ENCODE data around the gene TUSC2.

TUSC2 gene

GRCh38 chr3:50354186-50354764 lies 26.3 kb upstream of the TUSC2 start:
- DNase-seq (ENCODE audit: low spot score), result no peak

GRCh38 chr3:50353245-50354004 lies 25.4 kb upstream of the TUSC2 start:
- no peak for DNase-seq (ENCODE audit: low spot score)

DNA sequence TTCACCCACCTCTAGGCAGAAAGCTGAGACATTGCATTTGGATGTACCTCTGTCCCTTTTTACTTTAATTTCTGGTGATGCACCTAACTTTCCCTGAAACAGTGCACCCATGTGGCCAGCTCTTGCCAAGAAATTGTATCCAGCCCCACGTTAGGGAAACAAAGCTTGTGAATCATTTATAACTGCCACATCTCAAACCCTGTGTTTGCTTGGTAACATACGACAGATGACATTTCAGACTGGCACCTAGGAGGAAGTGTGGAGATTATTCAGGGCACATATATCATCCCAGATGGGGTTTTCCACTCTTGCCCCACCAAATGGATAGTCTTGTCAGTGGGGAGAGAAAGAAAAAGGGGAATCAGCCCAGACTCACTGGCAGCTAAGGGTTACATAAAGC lies 24.8 kb upstream of the TUSC2 start:
- DNase-seq (ENCODE audit: low spot score), result no peak

DNA sequence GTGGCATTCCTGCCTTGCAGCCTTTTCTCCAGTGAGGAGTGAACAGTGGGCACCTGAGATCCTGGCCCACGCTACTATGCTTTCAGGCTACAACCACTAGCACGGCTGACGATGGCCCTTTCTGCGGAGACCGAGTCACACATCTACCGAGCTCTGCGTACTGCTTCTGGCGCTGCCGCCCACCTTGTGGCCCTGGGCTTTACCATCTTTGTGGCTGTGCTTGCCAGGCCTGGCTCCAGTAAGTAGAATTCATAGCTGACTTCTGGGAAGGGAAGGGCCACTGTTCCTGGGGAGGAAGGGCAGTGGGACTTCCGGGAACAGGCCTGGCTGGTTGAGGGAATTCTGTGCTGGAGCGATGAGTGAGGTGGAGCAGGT lies 23.3 kb upstream of the TUSC2 start:
- no peak for DNase-seq (ENCODE audit: low spot score)

DNA sequence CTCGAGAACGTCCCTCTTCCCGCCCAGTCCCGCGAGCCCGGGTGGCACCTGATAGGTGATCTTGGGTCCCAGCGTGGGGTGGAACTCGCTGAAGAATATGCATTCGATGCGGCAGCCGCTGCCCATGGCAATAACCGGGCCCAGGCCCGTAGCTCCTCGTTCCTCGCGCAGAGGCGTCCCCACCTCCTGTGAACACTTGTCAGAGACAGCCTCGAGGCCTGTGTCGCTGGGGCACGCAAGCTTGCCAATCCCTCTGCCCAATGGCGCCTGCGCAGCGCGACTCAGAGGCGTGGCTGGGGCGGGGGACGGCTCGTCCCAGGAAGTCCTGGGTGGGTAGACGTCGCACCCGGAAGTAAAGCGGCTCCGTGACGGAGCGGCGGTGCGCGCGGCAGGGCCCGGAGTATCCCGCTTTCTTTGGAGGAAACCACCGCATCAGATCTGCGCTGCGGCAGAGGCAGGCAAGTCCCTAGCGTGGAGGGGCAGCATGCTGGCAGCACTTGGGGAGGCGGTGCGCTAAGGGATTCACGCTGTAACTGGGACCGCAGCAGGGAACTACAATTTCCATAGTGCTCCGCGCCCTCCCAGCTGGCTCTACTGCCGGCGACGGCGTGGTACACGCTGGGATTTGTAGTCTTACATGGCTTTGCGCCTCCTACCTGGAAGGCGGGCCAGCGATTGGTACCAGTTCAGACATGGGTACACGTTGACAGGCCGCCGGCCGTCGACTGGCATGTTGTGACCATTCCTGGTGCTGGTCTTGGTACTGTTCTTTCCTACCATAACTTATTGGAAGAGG lies 22.7 kb upstream of the TUSC2 start, which contains the start of the genes CYB561D2 and NPRL2:
TSS of gene CYB561D2 (plus strand) at position 336 of the 796 bp plus-strand sequence. CDS start 572 bp downstream, outside the sequence.
TSS of gene NPRL2 (minus strand) at position 249 of the 796 bp plus-strand sequence. CDS start at position 126, 123 bp downstream.
- DNase-seq (ENCODE audit: low spot score), result peak; percentile 99

- DNase-seq (ENCODE audit: low spot score), result no peak
Observed at GRCh38 chr3:50350213-50350526, 22.1 kb upstream of the TUSC2 start.

- DNase-seq (ENCODE audit: low spot score), result peak; percentile 71
Observed at GRCh38 chr3:50347187-50347813, 19.3 kb upstream of the TUSC2 start.

GRCh38 chr3:50345586-50346234 lies 17.7 kb upstream of the TUSC2 start, which contains the start of gene ZMYND10:
Gene ZMYND10 (minus strand): TSS chr3:50345732. CDS start chr3:50345579, 153 bp downstream.
- no peak for DNase-seq (ENCODE audit: low spot score)

DNA sequence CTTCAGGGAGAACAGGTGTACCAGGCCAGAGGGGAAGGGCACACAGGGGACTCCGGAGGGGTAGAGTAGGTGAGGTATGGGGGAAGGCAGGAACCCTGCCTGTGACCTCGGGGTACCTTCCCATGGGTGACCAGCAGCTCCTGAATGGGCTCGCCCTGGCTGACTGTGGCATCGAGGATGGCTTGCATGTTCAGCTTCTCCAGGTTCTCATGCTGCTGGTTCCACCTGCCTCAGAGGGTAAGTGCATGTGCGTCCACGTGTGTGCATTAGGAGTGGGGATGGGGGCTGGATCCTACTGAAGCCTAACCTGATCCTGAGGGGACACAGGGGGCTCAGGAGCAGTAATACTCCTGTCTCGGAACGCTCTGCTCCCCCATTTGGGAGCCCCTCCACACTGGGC lies 17.0 kb upstream of the TUSC2 start:
- no peak for DNase-seq (ENCODE audit: low spot score)

- DNase-seq (ENCODE audit: low spot score), result no peak
Observed at GRCh38 chr3:50342813-50343633, 15.0 kb upstream of the TUSC2 start.

- no peak for DNase-seq (ENCODE audit: low spot score)
Observed at GRCh38 chr3:50341996-50342650, 14.1 kb upstream of the TUSC2 start.

DNA sequence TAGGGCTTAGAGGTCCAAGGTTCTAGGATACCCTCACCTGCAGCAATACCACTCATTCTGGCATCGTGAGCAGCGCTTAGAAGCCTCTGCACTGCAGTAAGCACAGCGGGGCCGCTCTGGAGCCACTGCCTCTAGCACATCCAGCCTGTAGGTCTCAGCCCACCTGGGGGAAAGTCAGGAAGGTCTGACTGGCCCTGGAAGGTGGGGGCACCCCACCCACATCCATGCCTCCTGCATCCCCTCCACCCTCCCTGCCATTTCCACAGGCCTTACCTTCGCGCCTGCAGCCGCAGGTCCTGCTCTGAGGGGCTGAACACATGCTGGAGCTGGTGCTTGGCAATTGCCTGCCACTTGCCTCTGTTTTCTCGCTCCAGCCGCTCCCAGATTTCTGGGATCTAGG lies 13.5 kb upstream of the TUSC2 start:
- DNase-seq (ENCODE audit: low spot score), result no peak

GRCh38 chr3:50340448-50341329 lies 12.7 kb upstream of the TUSC2 start, which contains the start of gene RASSF1:
Gene RASSF1 (minus strand): TSS chr3:50340836. CDS start chr3:50340805, 31 bp downstream.
- no peak for DNase-seq (ENCODE audit: low spot score)

GRCh38 chr3:50340147-50340447 lies 12.1 kb upstream of the TUSC2 start:
- DNase-seq (ENCODE audit: low spot score), result no peak

GRCh38 chr3:50339485-50340146 lies 11.6 kb upstream of the TUSC2 start:
- DNase-seq (ENCODE audit: low spot score), result no peak

GRCh38 chr3:50338965-50339364 lies 10.9 kb upstream of the TUSC2 start:
- DNase-seq (ENCODE audit: low spot score), result no peak

DNA sequence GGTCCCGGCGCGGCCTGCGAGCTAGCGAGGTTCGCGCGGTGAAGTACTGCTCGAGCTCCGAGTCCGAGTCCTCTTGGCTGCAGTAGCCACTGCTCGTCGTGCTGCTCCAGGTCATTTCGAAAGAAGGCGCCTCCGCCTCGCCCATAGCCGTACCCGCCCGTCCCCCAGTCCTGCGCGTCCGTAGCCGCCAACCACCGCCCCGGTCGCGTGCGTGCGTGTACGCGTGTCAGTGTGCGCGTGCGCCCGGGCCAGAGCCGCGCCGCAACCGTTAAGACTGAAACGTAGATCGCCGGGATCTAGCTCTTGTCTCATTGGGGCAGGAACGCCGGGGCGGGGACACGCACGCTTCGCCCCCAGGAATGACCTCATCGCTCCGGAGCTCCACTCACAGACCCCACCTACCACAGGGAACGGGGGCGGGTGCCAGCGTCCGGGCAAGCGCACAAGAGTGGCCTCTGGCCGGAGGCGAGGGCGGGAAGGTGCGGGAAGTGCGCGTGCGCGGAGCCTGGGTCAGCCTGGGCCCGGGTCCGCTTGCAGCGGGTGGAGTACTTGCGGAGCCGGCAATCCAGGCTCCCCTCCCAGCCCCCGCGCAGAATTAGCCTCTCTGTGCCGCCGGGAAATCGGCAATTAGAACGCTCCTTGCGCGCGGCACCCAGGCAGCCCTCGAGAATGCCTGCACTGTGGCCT lies 9.3 kb upstream of the TUSC2 start:
- peak; percentile 99 for DNase-seq (ENCODE audit: low spot score)

GRCh38 chr3:50336452-50337174 lies 8.6 kb upstream of the TUSC2 start:
- no peak for DNase-seq (ENCODE audit: low spot score)
